HepG2 (cell line): ENCODE data around the gene DAO. TPM values are rescaled to one million over a fixed set of nuclear protein-coding genes. Genes with fewer than 3 reads are reported as not detected.

ENCODE experiments used
- ATAC-seq: fragments of 200-7000 bp; cut with Tn5 transposase; 3 replicates; pipeline ENCODE4 v1.9.1; 2020; ENCODE audit warnings: mild to moderate bottlenecking, moderate library complexity
- BruUV-seq: library from RNA; stranded (reverse); fragments of 400-500 nt; replicated peaks from 2 replicates; lab custom pipeline; 2021; lab: Mats Ljungman, UMichigan
- CTCF ChIA-PET: fragments of 300-600 bp; formaldehyde crosslinking; extraction: SDS; loops from one replicate; lab custom pipeline; 2021; ENCODE audit warnings: low total read pairs, inconsistent platforms, low intra/inter-chr PET ratio; lab: Yijun Ruan, JAX
- POLR2A ChIA-PET: fragments of 350-600 bp; sonication (Branson Sonifier 250); formaldehyde crosslinking; loops from one replicate; lab custom pipeline; 2020; ENCODE audit warnings: antibody characterized with exemption, inconsistent platforms; lab: Yijun Ruan, JAX
- DNase-seq: peaks from one replicate; pipeline ENCODE4 v3.0.0-alpha.2; 2015; ENCODE audit warnings: low spot score
- FAIRE-seq: peaks from 3 replicates; lab custom pipeline; 2011; peaks lifted over from hg19 to GRCh38; lab: Jason Lieb, UNC
- H2AFZ ChIP-seq: one replicate; pipeline ENCODE4 v1.6.1; 2011; ENCODE audit warnings: low read length, inconsistent platforms
- H3K27ac ChIP-seq: fragments of 300-600 bp; 3 replicates; pipeline ENCODE4 v1.8.0; 2011; ENCODE audit warnings: mixed run types, mild to moderate bottlenecking, mixed read lengths, low read length, inconsistent platforms; ENCODE audit not compliant: insufficient read depth; ENCODE audit errors: extremely low read length
- H3K27me3 ChIP-seq, 2 experiments: fragments of 200-600 bp in 1 of 2; 2 replicates in 1 of 2; 3 replicates in 1 of 2; pipeline versions ENCODE4 v1.6.0 to v1.8.0; 2011; ENCODE audit warnings: low read length in 2 of 2, mild to moderate bottlenecking in 2 of 2, moderate library complexity in 2 of 2, inconsistent platforms in 1 of 2; ENCODE audit not compliant: insufficient read depth in 2 of 2, control insufficient read depth in 1 of 2
- H3K36me3 ChIP-seq, 2 experiments: fragments of 200-600 bp in 1 of 2; replicated peaks in 1 of 2; 2 replicates in 1 of 2; 3 replicates in 1 of 2; pipeline versions ENCODE4 v1.5.1 to v1.8.0; 2011; ENCODE audit warnings: low read length in 2 of 2, inconsistent platforms in 1 of 2; ENCODE audit not compliant: insufficient read depth in 2 of 2, control insufficient read depth in 1 of 2
- H3K4me1 ChIP-seq: 2 replicates; pipeline ENCODE4 v1.5.1; 2012; ENCODE audit warnings: low read length, inconsistent platforms; ENCODE audit not compliant: insufficient read depth
- H3K4me2 ChIP-seq: 2 replicates; pipeline ENCODE4 v1.6.0; 2011; ENCODE audit warnings: low read depth, low read length, inconsistent platforms
- H3K4me3 ChIP-seq, 3 experiments: fragments of 200-600 bp in 1 of 3; sonication (generic), shearing (Covaris generic) in 1 of 3; replicated peaks in 1 of 3; 2 replicates each; pipeline ENCODE4 v1.5.1; 2011 to 2016; ENCODE audit warnings: low read length in 3 of 3, inconsistent platforms in 2 of 3, low read depth in 2 of 3, mild to moderate bottlenecking in 2 of 3, control low read depth in 1 of 3, mixed read lengths in 1 of 3; ENCODE audit not compliant: insufficient read depth in 1 of 3
- H3K79me2 ChIP-seq: one replicate; pipeline ENCODE4 v1.6.1; 2011; ENCODE audit warnings: low read length, inconsistent platforms; ENCODE audit not compliant: insufficient read depth
- H3K9ac ChIP-seq: 2 replicates; pipeline ENCODE4 v1.6.0; 2011; ENCODE audit warnings: mild to moderate bottlenecking, low read depth, low read length, inconsistent platforms; ENCODE audit not compliant: insufficient read depth
- H3K9me3 ChIP-seq: 2 replicates; pipeline ENCODE4 v1.5.1; 2012; ENCODE audit warnings: mild to moderate bottlenecking, low read length
- H4K20me1 ChIP-seq: 2 replicates; pipeline ENCODE4 v1.6.0; 2011; ENCODE audit warnings: inconsistent platforms, mild to moderate bottlenecking, low read length, moderate library complexity; ENCODE audit not compliant: insufficient read depth
- HIVEP1 ChIP-seq: sonication (generic); formaldehyde crosslinking; IDR thresholded peaks from 2 replicates; pipeline ENCODE4 v1.4.0; 2020; ENCODE audit warnings: mild to moderate bottlenecking, missing genetic modification reagents
- ZKSCAN1 ChIP-seq: fragments of 150-350 bp; IDR thresholded peaks from 2 replicates; pipeline ENCODE4 v1.6.1; 2014; ENCODE audit warnings: low read length
- ZNF7 ChIP-seq: IDR thresholded peaks from 2 replicates; pipeline ENCODE4 v1.6.1; 2016; ENCODE audit warnings: missing biosample characterization, missing genetic modification reagents
- WGBS: methylation state at CpG from one replicate; pipeline ENCODE4 v1.1.6; 2017; ENCODE audit warnings: low lambda C conversion rate; 5-methylcytosine and 5-hydroxymethylcytosine counted together
- in situ Hi-C: cut with HindIII; loops from 2 replicates; pipeline ENCODE4 v1.10.0; 2017; ENCODE audit warnings: low pct_unique_long_range_greater_than_20kb; ENCODE audit not compliant: extremely low pct_ligation_motif_present
- intact Hi-C: fragments of 100-400 bp; cut with micrococcal nuclease; formaldehyde crosslinking; loops from one replicate; pipeline ENCODE4 v1.10.0; 2022; ENCODE audit not compliant: unreplicated experiment
- polyA plus RNA-seq, 8 experiments: library from polyadenylated mRNA; depleted of rRNA in 3 of 8; stranded (reverse) in 7 of 8; unstranded in 1 of 8; fragments of >200 nt; fragmentation: Illumina TruSeq in 4 of 8; extraction: Trizol in 4 of 8; gene quantifications; 2 replicates each; pipeline versions ENCODE4 v1.2.1 to v1.2.3, GENCODE V29; 2011 to 2016; ENCODE audit warnings: low read depth in 4 of 8, missing spikeins in 1 of 8, mixed read lengths in 1 of 8; ENCODE audit not compliant: insufficient read depth in 1 of 8
- total RNA-seq, 5 experiments: library from RNA; depleted of rRNA; stranded (reverse); fragments of >200 nt; fragmentation: Illumina TruSeq; extraction: Trizol; gene quantifications; 2 replicates each; pipeline ENCODE4 v1.2.3, GENCODE V29; 2016; ENCODE audit warnings: low read depth in 1 of 5
- TF ChIP-seq, protein P1 (sequence below): sonication (generic); formaldehyde crosslinking; IDR thresholded peaks from 2 replicates; pipeline ENCODE4 v1.5.0; 2020; ENCODE audit warnings: mild to moderate bottlenecking, missing genetic modification reagents

Gene DAO
- total and polyA plus RNA-seq, 2 of the 13 experiments (the other 11 are each of a cell fraction or from before 2014, with no cell fraction given) = 0.34 to 0.82 TPM

GRCh38 chr12:108922918-108923317 is 43.0 kb downstream of the DAO start:
- Histone ChIP-seq H3K36me3 (no peaks in the 10 kb centered on the region), H3K4me2 (no peak overlapping the region), H3K9me3 (0 out of 2 replicates have a peak, but pooled peaks cover 3% of the 10 kb centered on the region), H3K27me3 (no peaks in the 10 kb centered on the region; a peak in 1 of 5 replicates), H2AFZ (no peak overlapping the region), H4K20me1 (no peaks in the 10 kb centered on the region), H3K9ac (no peak overlapping the region), H3K27ac (no peak overlapping the region), H3K79me2 (no peaks in the 10 kb centered on the region), H3K4me1 (peaks cover 25% of the 10 kb centered on the region), H3K4me3 (no peak overlapping the region)
- FAIRE-seq = no peak
- peak; percentile 42; the same call in 1 of the 2 replicates for TF ChIP-seq ZNF7 (CRISPR knock-in tag)
- TF ChIP-seq, protein P1, sequence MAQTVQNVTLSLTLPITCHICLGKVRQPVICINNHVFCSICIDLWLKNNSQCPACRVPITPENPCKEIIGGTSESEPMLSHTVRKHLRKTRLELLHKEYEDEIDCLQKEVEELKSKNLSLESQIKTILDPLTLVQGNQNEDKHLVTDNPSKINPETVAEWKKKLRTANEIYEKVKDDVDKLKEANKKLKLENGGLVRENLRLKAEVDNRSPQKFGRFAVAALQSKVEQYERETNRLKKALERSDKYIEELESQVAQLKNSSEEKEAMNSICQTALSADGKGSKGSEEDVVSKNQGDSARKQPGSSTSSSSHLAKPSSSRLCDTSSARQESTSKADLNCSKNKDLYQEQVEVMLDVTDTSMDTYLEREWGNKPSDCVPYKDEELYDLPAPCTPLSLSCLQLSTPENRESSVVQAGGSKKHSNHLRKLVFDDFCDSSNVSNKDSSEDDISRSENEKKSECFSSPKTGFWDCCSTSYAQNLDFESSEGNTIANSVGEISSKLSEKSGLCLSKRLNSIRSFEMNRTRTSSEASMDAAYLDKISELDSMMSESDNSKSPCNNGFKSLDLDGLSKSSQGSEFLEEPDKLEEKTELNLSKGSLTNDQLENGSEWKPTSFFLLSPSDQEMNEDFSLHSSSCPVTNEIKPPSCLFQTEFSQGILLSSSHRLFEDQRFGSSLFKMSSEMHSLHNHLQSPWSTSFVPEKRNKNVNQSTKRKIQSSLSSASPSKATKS = no peak
- peak; percentile 63 for TF ChIP-seq ZKSCAN1
- BruUV-seq = no TSS peak
- no peak for ATAC-seq
- 76% methylated on average over 3 of the region's 3 CpGs for WGBS
- intact Hi-C loops = no loop called here
- in situ Hi-C loops = no loop called here
- no peak for DNase-seq
- CTCF ChIA-PET = no interaction called here
- POLR2A ChIA-PET = no interaction called here

- in situ Hi-C loops = no loop called here
- FAIRE-seq = no peak
- no peaks in the 10 kb centered on the region for H4K20me1 ChIP-seq
- intact Hi-C loops = no loop called here
- no peak overlapping the region for H3K27ac ChIP-seq
- H3K4me2 ChIP-seq = no peak overlapping the region
- 0 out of 2 replicates have a peak, but pooled peaks cover 9% of the 10 kb centered on the region for H3K4me1 ChIP-seq
- peaks cover 0 to 5% of the 10 kb centered on the region in 2 experiments; a peak in 1 of 5 replicates for H3K27me3 ChIP-seq
- no peak for TF ChIP-seq HIVEP1 (CRISPR knock-in tag)
- no peaks in the 10 kb centered on the region for H3K79me2 ChIP-seq
- POLR2A ChIA-PET = no interaction called here
- H3K36me3 ChIP-seq = no peaks in the 10 kb centered on the region
- CTCF ChIA-PET = no interaction called here
- BruUV-seq = no TSS peak
- no peaks in the 10 kb centered on the region for H3K9me3 ChIP-seq
- no peak for ATAC-seq
- no peak for DNase-seq
- WGBS = 54% methylated on average over 8 of the region's 8 CpGs
- no peak overlapping the region for H3K4me3 ChIP-seq
- H2AFZ ChIP-seq = no peak overlapping the region
- no peak overlapping the region for H3K9ac ChIP-seq
Observed at GRCh38 chr12:108928695-108929094, 48.8 kb downstream of the DAO start.
